NOMO-1 treated with dmso at 0.1 percent for 144 hours (cell line): ENCODE results near the gene GALNTL6.
"Not testable (repeated sequence)": the region's sequence is repeated elsewhere in the genome, so short reads cannot be mapped to it uniquely, and the experiment has no call there.

Experiments
- DNase-seq: peaks from one replicate; lab custom pipeline; 2025; ENCODE audit not compliant: unreplicated experiment; lab: John Stamatoyannopoulos, UW

GALNTL6 gene

GRCh38 chr4:172975651-172976229, 1162.5 kb downstream of the GALNTL6 start:
- no peak for DNase-seq

GRCh38 chr4:172977491-172978041, 1164.4 kb downstream of the GALNTL6 start:
- DNase-seq, result not testable (repeated sequence)

- no peak for DNase-seq
These were observed 1165.6 kb downstream of the GALNTL6 start for GRCh38 chr4:172978848-172979247.

GRCh38 chr4:172979332-172979731, 1166.1 kb downstream of the GALNTL6 start:
- no peak for DNase-seq

- DNase-seq, result no peak
These were observed 1167.0 kb downstream of the GALNTL6 start for GRCh38 chr4:172980219-172980618.

- no peak for DNase-seq
These were observed 1169.0 kb downstream of the GALNTL6 start for GRCh38 chr4:172982151-172982590.

- no peak for DNase-seq
These were observed 1169.8 kb downstream of the GALNTL6 start for GRCh38 chr4:172983014-172983413.

- DNase-seq, result no peak
These were observed 1170.4 kb downstream of the GALNTL6 start for GRCh38 chr4:172983631-172984030.

- no peak for DNase-seq
These were observed 1172.3 kb downstream of the GALNTL6 start for GRCh38 chr4:172985552-172985951.

GRCh38 chr4:172986114-172986513, 1172.9 kb downstream of the GALNTL6 start:
- DNase-seq, result no peak

GRCh38 chr4:172989984-172990820, 1177.0 kb downstream of the GALNTL6 start:
- no peak for DNase-seq

- no peak for DNase-seq
These were observed 1179.6 kb downstream of the GALNTL6 start for GRCh38 chr4:172992648-172993378.

- DNase-seq, result no peak
These were observed 1182.0 kb downstream of the GALNTL6 start for GRCh38 chr4:172995161-172995560.

- no peak for DNase-seq
These were observed 1182.5 kb downstream of the GALNTL6 start for GRCh38 chr4:172995704-172996103.

- DNase-seq, result no peak
These were observed 1183.5 kb downstream of the GALNTL6 start for GRCh38 chr4:172996571-172997216.

GRCh38 chr4:172997217-172997609, 1184.0 kb downstream of the GALNTL6 start:
- DNase-seq, result no peak

GRCh38 chr4:172997856-172998255, 1184.7 kb downstream of the GALNTL6 start:
- DNase-seq, result no peak

GRCh38 chr4:172998527-172999469, 1185.6 kb downstream of the GALNTL6 start:
- peak; percentile 63 for DNase-seq

- no peak for DNase-seq
These were observed 1188.4 kb downstream of the GALNTL6 start for GRCh38 chr4:173001571-173001970.
